ENCODE data around the gene HTR3D.

DNA sequence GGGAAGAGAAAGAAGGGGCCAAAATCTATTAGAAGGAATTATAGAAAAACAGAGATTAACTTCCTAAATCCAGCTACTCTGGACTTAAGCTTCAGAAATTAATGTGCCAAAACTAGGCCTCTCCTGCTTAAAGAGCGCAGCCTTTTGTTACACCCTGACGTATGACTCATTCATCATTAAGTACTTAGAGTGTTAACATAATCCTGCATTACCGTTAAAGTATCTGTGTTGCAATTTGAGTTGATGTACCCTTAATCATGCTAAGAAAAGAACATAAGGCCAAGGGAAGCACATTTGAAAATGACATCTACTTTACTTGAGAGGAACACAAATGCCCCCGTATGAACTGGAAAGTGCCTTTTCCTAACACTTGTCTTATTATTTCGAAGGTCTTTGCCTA is 7.9 kb downstream of the HTR3D start:
- TF ChIP-seq, protein P1, sequence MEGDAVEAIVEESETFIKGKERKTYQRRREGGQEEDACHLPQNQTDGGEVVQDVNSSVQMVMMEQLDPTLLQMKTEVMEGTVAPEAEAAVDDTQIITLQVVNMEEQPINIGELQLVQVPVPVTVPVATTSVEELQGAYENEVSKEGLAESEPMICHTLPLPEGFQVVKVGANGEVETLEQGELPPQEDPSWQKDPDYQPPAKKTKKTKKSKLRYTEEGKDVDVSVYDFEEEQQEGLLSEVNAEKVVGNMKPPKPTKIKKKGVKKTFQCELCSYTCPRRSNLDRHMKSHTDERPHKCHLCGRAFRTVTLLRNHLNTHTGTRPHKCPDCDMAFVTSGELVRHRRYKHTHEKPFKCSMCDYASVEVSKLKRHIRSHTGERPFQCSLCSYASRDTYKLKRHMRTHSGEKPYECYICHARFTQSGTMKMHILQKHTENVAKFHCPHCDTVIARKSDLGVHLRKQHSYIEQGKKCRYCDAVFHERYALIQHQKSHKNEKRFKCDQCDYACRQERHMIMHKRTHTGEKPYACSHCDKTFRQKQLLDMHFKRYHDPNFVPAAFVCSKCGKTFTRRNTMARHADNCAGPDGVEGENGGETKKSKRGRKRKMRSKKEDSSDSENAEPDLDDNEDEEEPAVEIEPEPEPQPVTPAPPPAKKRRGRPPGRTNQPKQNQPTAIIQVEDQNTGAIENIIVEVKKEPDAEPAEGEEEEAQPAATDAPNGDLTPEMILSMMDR (IDR thresholded peaks at IDR 0.05) = no peak
- TF ChIP-seq, protein P2, sequence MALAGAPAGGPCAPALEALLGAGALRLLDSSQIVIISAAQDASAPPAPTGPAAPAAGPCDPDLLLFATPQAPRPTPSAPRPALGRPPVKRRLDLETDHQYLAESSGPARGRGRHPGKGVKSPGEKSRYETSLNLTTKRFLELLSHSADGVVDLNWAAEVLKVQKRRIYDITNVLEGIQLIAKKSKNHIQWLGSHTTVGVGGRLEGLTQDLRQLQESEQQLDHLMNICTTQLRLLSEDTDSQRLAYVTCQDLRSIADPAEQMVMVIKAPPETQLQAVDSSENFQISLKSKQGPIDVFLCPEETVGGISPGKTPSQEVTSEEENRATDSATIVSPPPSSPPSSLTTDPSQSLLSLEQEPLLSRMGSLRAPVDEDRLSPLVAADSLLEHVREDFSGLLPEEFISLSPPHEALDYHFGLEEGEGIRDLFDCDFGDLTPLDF (CRISPR knock-in tag; IDR thresholded peaks at IDR 0.05) = no peak
- TF ChIP-seq CREB1 (CRISPR knock-in tag; IDR thresholded peaks at IDR 0.05) (no peak), TEAD1 (CRISPR knock-in tag; IDR thresholded peaks at IDR 0.05) (no peak), SP1 (CRISPR knock-in tag; conservative IDR thresholded peaks at IDR 0.05) (no peak), FOXP1 (CRISPR knock-in tag; IDR thresholded peaks at IDR 0.05; ENCODE audit: borderline replicate concordance) (no peak), TP53 (CRISPR knock-in tag; IDR thresholded peaks at IDR 0.05) (no peak), NFATC4 (CRISPR knock-in tag; IDR thresholded peaks at IDR 0.05) (no peak), ZNF396 (CRISPR knock-in tag; IDR thresholded peaks at IDR 0.05; ENCODE audit: borderline replicate concordance) (no peak)
- TF ChIP-seq, protein P3, sequence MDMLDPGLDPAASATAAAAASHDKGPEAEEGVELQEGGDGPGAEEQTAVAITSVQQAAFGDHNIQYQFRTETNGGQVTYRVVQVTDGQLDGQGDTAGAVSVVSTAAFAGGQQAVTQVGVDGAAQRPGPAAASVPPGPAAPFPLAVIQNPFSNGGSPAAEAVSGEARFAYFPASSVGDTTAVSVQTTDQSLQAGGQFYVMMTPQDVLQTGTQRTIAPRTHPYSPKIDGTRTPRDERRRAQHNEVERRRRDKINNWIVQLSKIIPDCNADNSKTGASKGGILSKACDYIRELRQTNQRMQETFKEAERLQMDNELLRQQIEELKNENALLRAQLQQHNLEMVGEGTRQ (CRISPR knock-in tag; IDR thresholded peaks at IDR 0.05) = no peak

Data from WTC11 (cell line).